PC-9 (cell line): ENCODE measurements around the gene SLC4A1AP. TPM values are rescaled to one million over a fixed set of nuclear protein-coding genes. Genes with fewer than 3 reads are reported as not detected.

Experiments used
- BruUV-seq: library from RNA; stranded (reverse); fragments of 400-500 nt; replicated peaks from 2 replicates; lab custom pipeline; 2021; lab: Mats Ljungman, UMichigan
- CTCF ChIA-PET: fragments of 300-600 bp; sonication (Branson Sonifier 250); formaldehyde crosslinking; loops from one replicate; lab custom pipeline; 2022; ENCODE audit warnings: antibody characterized with exemption; lab: Charles Lee
- POLR2A ChIA-PET: fragments of 300-600 bp; sonication (Branson Sonifier 250); formaldehyde crosslinking; loops from one replicate; lab custom pipeline; 2022; ENCODE audit warnings: antibody characterized with exemption; ENCODE audit not compliant: unreplicated experiment; lab: Charles Lee
- DNase-seq, 2 experiments: peaks; one replicate each; pipeline versions ENCODE4 v3.0.0 to v3.0.0-alpha.2; 2015 to 2022; ENCODE audit warnings: mixed read lengths in 1 of 2
- H2AFZ ChIP-seq: fragments of 200-600 bp; sonication (generic); 2 replicates; pipeline ENCODE4 v1.8.1; 2017; ENCODE audit warnings: antibody characterized with exemption
- H3F3A ChIP-seq: fragments of 200-600 bp; sonication (generic); 2 replicates; pipeline ENCODE4 v1.8.1; 2017; ENCODE audit warnings: antibody characterized with exemption, mild to moderate bottlenecking, low read depth; ENCODE audit not compliant: insufficient read depth
- H3K27ac ChIP-seq: fragments of 200-600 bp; sonication (generic); 2 replicates; pipeline ENCODE4 v1.6.1; 2016; ENCODE audit warnings: mixed run types
- H3K27me3 ChIP-seq: fragments of 200-600 bp; sonication (generic); 2 replicates; pipeline ENCODE4 v1.6.1; 2016; ENCODE audit warnings: low read depth, mixed run types; ENCODE audit not compliant: insufficient read depth
- H3K36me3 ChIP-seq: fragments of 200-600 bp; sonication (generic); 2 replicates; pipeline ENCODE4 v1.6.1; 2016; ENCODE audit warnings: low read depth, mixed run types
- H3K4me1 ChIP-seq: fragments of 200-600 bp; sonication (generic); replicated peaks from 2 replicates; pipeline ENCODE4 v1.6.1; 2016; ENCODE audit warnings: mixed run types; ENCODE audit not compliant: insufficient read depth
- H3K4me2 ChIP-seq: fragments of 200-600 bp; sonication (generic); 2 replicates; pipeline ENCODE4 v1.6.1; 2017; ENCODE audit warnings: mixed run types
- H3K4me3 ChIP-seq: fragments of 200-600 bp; sonication (generic); 2 replicates; pipeline ENCODE4 v1.6.1; 2016; ENCODE audit warnings: mixed run types
- H3K79me2 ChIP-seq: fragments of 200-600 bp; sonication (generic); 2 replicates; pipeline ENCODE4 v1.6.1; 2017; ENCODE audit warnings: low read depth, mixed run types
- H3K9me2 ChIP-seq: fragments of 200-600 bp; sonication (generic); 2 replicates; pipeline ENCODE4 v1.8.1; 2017; ENCODE audit warnings: mild to moderate bottlenecking; ENCODE audit not compliant: insufficient read depth
- H3K9me3 ChIP-seq: fragments of 200-600 bp; sonication (generic); 2 replicates; pipeline ENCODE4 v1.8.1; 2016; ENCODE audit warnings: low read depth; ENCODE audit not compliant: insufficient read depth
- H4K20me1 ChIP-seq: fragments of 200-600 bp; sonication (generic); 2 replicates; pipeline ENCODE4 v1.8.1; 2017; ENCODE audit not compliant: insufficient read depth
- CTCF ChIP-seq: fragments of 200-600 bp; sonication (generic); conservative IDR thresholded peaks from 2 replicates; pipeline ENCODE4 v1.6.1; 2017; ENCODE audit warnings: mixed run types, antibody characterized with exemption, mild to moderate bottlenecking, moderate library complexity
- EZH2 ChIP-seq: fragments of 200-600 bp; sonication (generic); IDR thresholded peaks from 2 replicates; pipeline ENCODE4 v1.8.0; 2017; ENCODE audit warnings: antibody characterized with exemption, low read depth
- intact Hi-C: fragments of 100-400 bp; cut with micrococcal nuclease; formaldehyde crosslinking; loops from one replicate; pipeline ENCODE4 v1.10.0; 2022; ENCODE audit not compliant: unreplicated experiment
- total RNA-seq: library from RNA; stranded (reverse); gene quantifications from 2 replicates; pipeline ENCODE4 v1.2.3, GENCODE V29; 2021

The SLC4A1AP gene
- total RNA-seq, 1 experiment from 2014 or later, result 22.7 TPM

DNA sequence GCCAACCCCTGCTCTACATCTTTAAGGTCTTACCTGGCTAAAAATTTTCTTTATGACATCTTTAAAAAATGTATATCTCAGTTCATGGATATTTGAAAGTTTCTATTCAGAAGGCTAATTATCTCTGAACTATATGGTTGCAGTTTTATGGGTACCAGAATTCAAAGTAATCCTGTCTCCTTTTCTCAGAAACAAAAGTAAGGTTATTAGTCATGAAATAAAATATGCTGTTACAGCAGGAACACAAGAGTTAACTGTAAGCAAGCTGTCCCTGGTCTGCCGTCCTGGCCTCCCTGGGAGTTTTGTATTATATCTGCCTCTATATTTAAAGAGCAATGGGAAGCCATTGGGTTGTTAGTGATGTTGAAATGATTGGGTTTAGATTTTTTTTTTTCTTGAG lies 34.0 kb downstream of the SLC4A1AP start:
- CTCF ChIA-PET, result interaction anchor here (0.6 kb wide), 1 partner anchor 1091 kb away, joined by 3 read pairs; no protein-coding TSS in a partner anchor
- TF ChIP-seq CTCF (no peak), EZH2 (no peak)

DNA sequence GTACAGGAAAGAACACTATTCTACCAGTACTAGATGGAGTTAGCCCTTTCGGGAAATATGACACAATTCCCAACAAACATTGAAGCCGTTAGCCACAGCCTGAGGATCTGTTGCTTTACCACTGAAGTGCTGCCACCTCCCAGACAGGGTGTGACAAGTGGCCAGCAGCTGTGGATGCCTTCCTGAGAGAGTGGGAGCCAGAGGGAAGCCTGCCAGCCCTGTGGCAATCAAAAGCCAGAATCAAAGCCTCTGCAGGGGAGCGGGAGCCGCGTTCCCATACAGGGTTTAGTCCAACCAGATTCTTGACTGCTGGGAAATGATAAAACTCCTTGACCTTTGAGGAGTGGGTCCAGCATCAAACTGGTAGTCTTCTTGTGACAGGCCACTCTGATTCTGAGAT lies 38.0 kb downstream of the SLC4A1AP start:
- Histone ChIP-seq H3F3A (peaks cover 29% of the 10 kb centered on the region), H3K4me1 (peaks cover 33% of the 10 kb centered on the region), H3K27ac (no peak overlapping the region)

More for the DNA sequence above, 34.0 kb downstream of the SLC4A1AP start:
- no peaks in the 10 kb centered on the region for H4K20me1 ChIP-seq
- H3K9me2 ChIP-seq, result no peaks in the 10 kb centered on the region
- no peaks in the 10 kb centered on the region for H3K4me1 ChIP-seq
- intact Hi-C loops, result no loop called here
- BruUV-seq, result no TSS peak
- no peaks in the 10 kb centered on the region for H3K27me3 ChIP-seq
- H3K4me3 ChIP-seq, result no peak overlapping the region
- H2AFZ ChIP-seq, result no peak overlapping the region
- no peaks in the 10 kb centered on the region for H3K79me2 ChIP-seq
- H3F3A ChIP-seq, result peaks cover 12% of the 10 kb centered on the region
- H3K27ac ChIP-seq, result no peak overlapping the region
- no peak for DNase-seq
- POLR2A ChIA-PET, result no interaction called here
- H3K4me2 ChIP-seq, result no peak overlapping the region
- peaks cover 11% of the 10 kb centered on the region; the same call in 1 of the 2 replicates for H3K36me3 ChIP-seq
- no peaks in the 10 kb centered on the region for H3K9me3 ChIP-seq

DNA sequence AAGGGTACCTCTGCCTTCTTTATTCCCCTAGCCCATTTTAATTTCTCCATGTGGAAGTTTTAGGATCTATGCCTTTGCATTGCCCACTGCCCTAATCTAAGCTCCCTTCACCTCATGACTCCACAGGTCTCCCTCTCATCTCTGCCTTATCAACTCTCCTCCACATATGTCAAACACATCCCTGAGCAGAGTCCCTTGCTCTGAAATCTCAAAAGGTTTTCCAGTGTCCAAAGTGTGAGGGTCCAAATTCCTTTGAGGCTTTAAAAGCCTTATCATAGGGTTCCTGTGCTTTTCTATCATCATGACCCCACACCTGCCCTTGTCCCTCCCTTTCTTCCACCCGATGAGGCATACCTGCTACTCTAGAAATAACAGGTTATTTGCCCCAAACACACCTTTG lies 38.6 kb downstream of the SLC4A1AP start:
- intact Hi-C loops, result loop anchor here (2.0 to 10.0 kb wide), 3 partner anchors 252 to 1052 kb away; partner anchors contain the start of gene PPP1CB

More for the DNA sequence above, 38.0 kb downstream of the SLC4A1AP start:
- no peak overlapping the region for H2AFZ ChIP-seq
- H3K36me3 ChIP-seq, result no peaks in the 10 kb centered on the region
- H3K9me2 ChIP-seq, result no peaks in the 10 kb centered on the region
- H3K79me2 ChIP-seq, result peaks cover 6% of the 10 kb centered on the region
- no peak overlapping the region for H3K4me3 ChIP-seq
- no peak for DNase-seq
- H3K4me2 ChIP-seq, result no peak overlapping the region
- no TSS peak for BruUV-seq
- intact Hi-C loops, result loop anchor here (2.0 to 10.0 kb wide), 3 partner anchors 253 to 1053 kb away; partner anchors contain the start of gene PPP1CB
- no peaks in the 10 kb centered on the region for H4K20me1 ChIP-seq
- H3K9me3 ChIP-seq, result no peaks in the 10 kb centered on the region
- H3K27me3 ChIP-seq, result no peaks in the 10 kb centered on the region
- ChIA-PET CTCF (no interaction called here), POLR2A (no interaction called here)
- no peak for TF ChIP-seq CTCF
- TF ChIP-seq EZH2, result no peak

More for the DNA sequence above, 38.6 kb downstream of the SLC4A1AP start:
- no peak for DNase-seq
- Histone ChIP-seq H3K4me2 (no peak overlapping the region), H3K79me2 (peaks cover 7% of the 10 kb centered on the region), H3F3A (peaks cover 35% of the 10 kb centered on the region), H3K27me3 (no peaks in the 10 kb centered on the region), H3K4me3 (no peak overlapping the region), H3K9me3 (no peaks in the 10 kb centered on the region), H3K27ac (no peak overlapping the region), H3K36me3 (no peaks in the 10 kb centered on the region), H4K20me1 (no peaks in the 10 kb centered on the region), H3K4me1 (peaks cover 39% of the 10 kb centered on the region), H2AFZ (no peak overlapping the region), H3K9me2 (no peaks in the 10 kb centered on the region)
- TF ChIP-seq CTCF (no peak), EZH2 (no peak)
- POLR2A ChIA-PET, result no interaction called here
- CTCF ChIA-PET, result no interaction called here
- no TSS peak for BruUV-seq
